Measurements from ENCODE around the gene HDC.

- TF ChIP-seq CTCF (optimal IDR thresholded peaks at IDR 0.05 in 1 of 3, IDR thresholded peaks at IDR 0.05 in 1 of 3, conservative IDR thresholded peaks at IDR 0.05 in 1 of 3; ENCODE audit: extremely low read depth in 1 of 3, insufficient read depth in 2 of 3, low read length in 3 of 3) (no peak), EZH2 (IDR thresholded peaks at IDR 0.05; ENCODE audit: low read length) (no peak)
Observed at GRCh38 chr15:50232791-50233190, 32.7 kb downstream of the HDC start.
